Type B pancreatic cell (in vitro differentiated cells): Measurements from ENCODE around the gene DVL3. TPM values are rescaled to one million over a fixed set of nuclear protein-coding genes. Genes with fewer than 3 reads are reported as not detected.

Experiments
- DNase-seq: peaks from one replicate; pipeline ENCODE4 v3.0.0; 2021; ENCODE audit warnings: mixed read lengths; ENCODE audit not compliant: unreplicated experiment; ENCODE audit errors: extremely low spot score
- H3K27ac Mint-ChIP-seq: 2 replicates; pipeline ENCODE4 v1.8.0; 2021; ENCODE audit warnings: mild to moderate bottlenecking, mixed read lengths
- H3K27me3 Mint-ChIP-seq: 2 replicates; pipeline ENCODE4 v1.8.0; 2021; ENCODE audit warnings: mixed read lengths
- H3K36me3 Mint-ChIP-seq: 2 replicates; pipeline ENCODE4 v1.8.0; 2021; ENCODE audit warnings: mixed read lengths
- H3K4me1 Mint-ChIP-seq: one replicate; pipeline ENCODE4 v1.8.0; 2021; ENCODE audit warnings: mixed read lengths; ENCODE audit not compliant: unreplicated experiment
- H3K4me3 Mint-ChIP-seq: 2 replicates; pipeline ENCODE4 v1.8.0; 2021; ENCODE audit warnings: mild to moderate bottlenecking, mixed read lengths
- H3K9me3 Mint-ChIP-seq: 2 replicates; pipeline ENCODE4 v1.8.0; 2021; ENCODE audit warnings: mixed read lengths
- total RNA-seq: library from RNA; stranded (reverse); gene quantifications from 2 replicates; pipeline ENCODE4 v1.2.1, GENCODE V29; 2021; ENCODE audit warnings: low replicate concordance
- TF ChIP-seq, protein P1 (sequence below): fragments of 200-600 bp; sonication (generic); conservative IDR thresholded peaks from 2 replicates; pipeline ENCODE4 v1.5.0; 2021; ENCODE audit warnings: antibody characterized with exemption, mild to moderate bottlenecking

The DVL3 gene
- total RNA-seq, 1 donor from 2014 or later = 84.8 TPM

DNA sequence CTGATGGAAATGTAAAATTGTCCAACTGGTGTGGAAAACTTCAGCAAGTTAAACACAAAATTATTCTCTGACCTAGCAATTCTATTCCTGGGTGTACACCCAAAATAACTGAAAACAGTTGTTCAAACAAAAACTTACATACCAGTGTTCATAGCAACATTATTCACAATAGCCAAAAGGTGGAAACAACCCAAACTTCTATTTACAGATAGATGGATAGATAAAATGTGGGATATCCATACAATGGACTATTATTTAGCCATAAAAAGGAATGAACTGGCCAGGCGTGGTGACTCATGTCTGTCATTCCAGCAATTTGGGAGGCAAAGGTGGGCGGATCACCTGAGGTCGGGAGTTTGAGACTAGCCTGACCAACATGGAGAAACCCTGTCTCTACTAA, 67.3 kb downstream of the DVL3 start:
- H3K27me3 Mint-ChIP-seq = peaks cover 52% of the 10 kb centered on the region
- H3K4me1 Mint-ChIP-seq = no peaks in the 10 kb centered on the region
- H3K4me3 Mint-ChIP-seq = no peak overlapping the region
- TF ChIP-seq, protein P1, sequence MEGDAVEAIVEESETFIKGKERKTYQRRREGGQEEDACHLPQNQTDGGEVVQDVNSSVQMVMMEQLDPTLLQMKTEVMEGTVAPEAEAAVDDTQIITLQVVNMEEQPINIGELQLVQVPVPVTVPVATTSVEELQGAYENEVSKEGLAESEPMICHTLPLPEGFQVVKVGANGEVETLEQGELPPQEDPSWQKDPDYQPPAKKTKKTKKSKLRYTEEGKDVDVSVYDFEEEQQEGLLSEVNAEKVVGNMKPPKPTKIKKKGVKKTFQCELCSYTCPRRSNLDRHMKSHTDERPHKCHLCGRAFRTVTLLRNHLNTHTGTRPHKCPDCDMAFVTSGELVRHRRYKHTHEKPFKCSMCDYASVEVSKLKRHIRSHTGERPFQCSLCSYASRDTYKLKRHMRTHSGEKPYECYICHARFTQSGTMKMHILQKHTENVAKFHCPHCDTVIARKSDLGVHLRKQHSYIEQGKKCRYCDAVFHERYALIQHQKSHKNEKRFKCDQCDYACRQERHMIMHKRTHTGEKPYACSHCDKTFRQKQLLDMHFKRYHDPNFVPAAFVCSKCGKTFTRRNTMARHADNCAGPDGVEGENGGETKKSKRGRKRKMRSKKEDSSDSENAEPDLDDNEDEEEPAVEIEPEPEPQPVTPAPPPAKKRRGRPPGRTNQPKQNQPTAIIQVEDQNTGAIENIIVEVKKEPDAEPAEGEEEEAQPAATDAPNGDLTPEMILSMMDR = no peak
- no peak for DNase-seq
- H3K36me3 Mint-ChIP-seq = no peaks in the 10 kb centered on the region
- H3K9me3 Mint-ChIP-seq = no peaks in the 10 kb centered on the region
- no peak overlapping the region for H3K27ac Mint-ChIP-seq

Other genes starting within 250 kb of the DVL3 start
- gene ABCC5, start 137.5 kb upstream of the DVL3 start, total RNA-seq = 39.3 and 61.2 TPM in 2 replicates
- not detected in 2 replicates for gene HTR3D, start 123.6 kb upstream of the DVL3 start, total RNA-seq
- gene HTR3C, start 102.3 kb upstream of the DVL3 start, total RNA-seq = not detected in 2 replicates
- gene HTR3E, start 58.3 kb upstream of the DVL3 start, total RNA-seq = not detected in 2 replicates
- 43.9 and 48.5 TPM in 2 replicates for gene EIF2B5, start 20.0 kb upstream of the DVL3 start, total RNA-seq
- gene AP2M1, start 19.5 kb downstream of the DVL3 start, total RNA-seq = 249 and 298 TPM in 2 replicates
- gene ABCF3, start 30.8 kb downstream of the DVL3 start, total RNA-seq = 72.3 and 74.3 TPM in 2 replicates
- 23.7 and 38.7 TPM in 2 replicates for gene VWA5B2, start 74.2 kb downstream of the DVL3 start, total RNA-seq
- 55.7 and 55.8 TPM in 2 replicates for gene ALG3, start 93.6 kb downstream of the DVL3 start, total RNA-seq
- gene EEF1AKMT4, start 94.3 kb downstream of the DVL3 start, total RNA-seq = 6.4 and 10.2 TPM in 2 replicates
- gene CAMK2N2, start 106.2 kb downstream of the DVL3 start, total RNA-seq = 1.9 TPM in 2 replicates
- not detected in 2 replicates for gene ECE2, start 120.6 kb downstream of the DVL3 start, total RNA-seq
- gene PSMD2, start 143.9 kb downstream of the DVL3 start, total RNA-seq = 226 and 255 TPM in 2 replicates
- 371 and 432 TPM in 2 replicates for gene EIF4G1, start 159.2 kb downstream of the DVL3 start, total RNA-seq
- gene FAM131A, start 182.2 kb downstream of the DVL3 start, total RNA-seq = 13.2 and 18.3 TPM in 2 replicates
- 10.8 and 24.9 TPM in 2 replicates for gene CLCN2, start 206.2 kb downstream of the DVL3 start, total RNA-seq
- 87.8 and 90.5 TPM in 2 replicates for gene POLR2H, start 206.3 kb downstream of the DVL3 start, total RNA-seq
- gene THPO, start 222.8 kb downstream of the DVL3 start, total RNA-seq = 0.41 and 0.52 TPM in 2 replicates
- 6.4 and 35.5 TPM in 2 replicates for gene CHRD, start 224.7 kb downstream of the DVL3 start, total RNA-seq